ENCODE results near the gene ANKMY1. TPM values are rescaled to one million over a fixed set of nuclear protein-coding genes. Genes with fewer than 3 reads are reported as not detected.
A peak's percentile ranks its signal among the peaks of the same experiment; 100 is the strongest.

The ANKMY1 gene
- total and polyA plus RNA-seq, 2 of the 13 experiments (the other 11 are each of a cell fraction or from before 2014, with no cell fraction given) = 11.7 to 18.8 TPM

GRCh38 chr2:240481720-240482119 is 76.1 kb downstream of the ANKMY1 start:
- Histone ChIP-seq H3K36me3 (replicated peaks in 1 of 2; ENCODE audit: control insufficient read depth in 1 of 2, insufficient read depth in 2 of 2, low read length in 2 of 2) (peaks cover 0 to 1% of the 10 kb centered on the region in 2 experiments; a peak in 1 of 5 replicates), H3K79me2 (ENCODE audit: insufficient read depth, low read length) (no peaks in the 10 kb centered on the region), H3K9me3 (ENCODE audit: low read length) (no peaks in the 10 kb centered on the region), H3K27ac (ENCODE audit: extremely low read length, insufficient read depth, low read length) (no peak overlapping the region), H3K9ac (ENCODE audit: insufficient read depth, low read depth, low read length) (no peak overlapping the region), H3K4me1 (ENCODE audit: insufficient read depth, low read length) (no peaks in the 10 kb centered on the region), H3K27me3 (ENCODE audit: control insufficient read depth in 1 of 2, insufficient read depth in 2 of 2, low read length in 2 of 2) (no peaks in the 10 kb centered on the region), H3K4me3 (replicated peaks in 1 of 3; ENCODE audit: insufficient read depth in 1 of 3, low read depth in 2 of 3, low read length in 3 of 3) (no peak overlapping the region), H3K4me2 (ENCODE audit: low read depth, low read length) (no peak overlapping the region), H4K20me1 (ENCODE audit: insufficient read depth, low read length) (no peaks in the 10 kb centered on the region), H2AFZ (ENCODE audit: low read length) (no peak overlapping the region)
- TF ChIP-seq ZSCAN9 (CRISPR knock-in tag; IDR thresholded peaks at IDR 0.05; ENCODE audit: borderline replicate concordance) (no peak), ZNF576 (CRISPR knock-in tag; IDR thresholded peaks at IDR 0.05) (no peak), STAT5B (CRISPR knock-in tag; IDR thresholded peaks at IDR 0.05) (no peak), ZNF660 (CRISPR knock-in tag; IDR thresholded peaks at IDR 0.05; ENCODE audit: borderline replicate concordance, low read depth) (no peak), ZNF263 (CRISPR knock-in tag; IDR thresholded peaks at IDR 0.05) (no peak), ZNF674 (CRISPR knock-in tag; IDR thresholded peaks at IDR 0.05; ENCODE audit: low read depth) (no peak), ZBTB38 (CRISPR knock-in tag; IDR thresholded peaks at IDR 0.05) (no peak), ELF4 (CRISPR knock-in tag; IDR thresholded peaks at IDR 0.05; ENCODE audit: borderline replicate concordance) (no peak), ZNF121 (CRISPR knock-in tag; IDR thresholded peaks at IDR 0.05) (no peak), TEAD2 (CRISPR knock-in tag; IDR thresholded peaks at IDR 0.05) (no peak)
- TF ChIP-seq, protein P1, sequence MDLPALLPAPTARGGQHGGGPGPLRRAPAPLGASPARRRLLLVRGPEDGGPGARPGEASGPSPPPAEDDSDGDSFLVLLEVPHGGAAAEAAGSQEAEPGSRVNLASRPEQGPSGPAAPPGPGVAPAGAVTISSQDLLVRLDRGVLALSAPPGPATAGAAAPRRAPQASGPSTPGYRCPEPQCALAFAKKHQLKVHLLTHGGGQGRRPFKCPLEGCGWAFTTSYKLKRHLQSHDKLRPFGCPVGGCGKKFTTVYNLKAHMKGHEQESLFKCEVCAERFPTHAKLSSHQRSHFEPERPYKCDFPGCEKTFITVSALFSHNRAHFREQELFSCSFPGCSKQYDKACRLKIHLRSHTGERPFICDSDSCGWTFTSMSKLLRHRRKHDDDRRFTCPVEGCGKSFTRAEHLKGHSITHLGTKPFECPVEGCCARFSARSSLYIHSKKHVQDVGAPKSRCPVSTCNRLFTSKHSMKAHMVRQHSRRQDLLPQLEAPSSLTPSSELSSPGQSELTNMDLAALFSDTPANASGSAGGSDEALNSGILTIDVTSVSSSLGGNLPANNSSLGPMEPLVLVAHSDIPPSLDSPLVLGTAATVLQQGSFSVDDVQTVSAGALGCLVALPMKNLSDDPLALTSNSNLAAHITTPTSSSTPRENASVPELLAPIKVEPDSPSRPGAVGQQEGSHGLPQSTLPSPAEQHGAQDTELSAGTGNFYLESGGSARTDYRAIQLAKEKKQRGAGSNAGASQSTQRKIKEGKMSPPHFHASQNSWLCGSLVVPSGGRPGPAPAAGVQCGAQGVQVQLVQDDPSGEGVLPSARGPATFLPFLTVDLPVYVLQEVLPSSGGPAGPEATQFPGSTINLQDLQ (CRISPR knock-in tag; IDR thresholded peaks at IDR 0.05) = no peak
- TF ChIP-seq, protein P2, sequence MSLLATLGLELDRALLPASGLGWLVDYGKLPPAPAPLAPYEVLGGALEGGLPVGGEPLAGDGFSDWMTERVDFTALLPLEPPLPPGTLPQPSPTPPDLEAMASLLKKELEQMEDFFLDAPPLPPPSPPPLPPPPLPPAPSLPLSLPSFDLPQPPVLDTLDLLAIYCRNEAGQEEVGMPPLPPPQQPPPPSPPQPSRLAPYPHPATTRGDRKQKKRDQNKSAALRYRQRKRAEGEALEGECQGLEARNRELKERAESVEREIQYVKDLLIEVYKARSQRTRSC (CRISPR knock-in tag; IDR thresholded peaks at IDR 0.05; ENCODE audit: low read depth) = no peak
- TF ChIP-seq, protein P3, sequence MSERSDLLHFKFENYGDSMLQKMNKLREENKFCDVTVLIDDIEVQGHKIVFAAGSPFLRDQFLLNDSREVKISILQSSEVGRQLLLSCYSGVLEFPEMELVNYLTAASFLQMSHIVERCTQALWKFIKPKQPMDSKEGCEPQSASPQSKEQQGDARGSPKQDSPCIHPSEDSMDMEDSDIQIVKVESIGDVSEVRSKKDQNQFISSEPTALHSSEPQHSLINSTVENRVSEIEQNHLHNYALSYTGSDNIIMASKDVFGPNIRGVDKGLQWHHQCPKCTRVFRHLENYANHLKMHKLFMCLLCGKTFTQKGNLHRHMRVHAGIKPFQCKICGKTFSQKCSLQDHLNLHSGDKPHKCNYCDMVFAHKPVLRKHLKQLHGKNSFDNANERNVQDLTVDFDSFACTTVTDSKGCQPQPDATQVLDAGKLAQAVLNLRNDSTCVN (CRISPR knock-in tag; IDR thresholded peaks at IDR 0.05; ENCODE audit: borderline replicate concordance) = no peak
- TF ChIP-seq, protein P4, sequence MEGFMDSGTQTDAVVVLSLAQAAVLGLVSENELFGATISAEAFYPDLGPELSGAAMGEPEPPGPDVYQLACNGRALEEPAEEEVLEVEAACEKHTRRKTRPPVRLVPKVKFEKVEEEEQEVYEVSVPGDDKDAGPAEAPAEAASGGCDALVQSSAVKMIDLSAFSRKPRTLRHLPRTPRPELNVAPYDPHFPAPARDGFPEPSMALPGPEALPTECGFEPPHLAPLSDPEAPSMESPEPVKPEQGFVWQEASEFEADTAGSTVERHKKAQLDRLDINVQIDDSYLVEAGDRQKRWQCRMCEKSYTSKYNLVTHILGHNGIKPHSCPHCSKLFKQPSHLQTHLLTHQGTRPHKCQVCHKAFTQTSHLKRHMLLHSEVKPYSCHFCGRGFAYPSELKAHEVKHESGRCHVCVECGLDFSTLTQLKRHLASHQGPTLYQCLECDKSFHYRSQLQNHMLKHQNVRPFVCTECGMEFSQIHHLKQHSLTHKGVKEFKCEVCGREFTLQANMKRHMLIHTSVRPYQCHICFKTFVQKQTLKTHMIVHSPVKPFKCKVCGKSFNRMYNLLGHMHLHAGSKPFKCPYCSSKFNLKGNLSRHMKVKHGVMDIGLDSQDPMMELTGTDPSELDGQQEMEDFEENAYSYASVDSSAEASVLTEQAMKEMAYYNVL (CRISPR knock-in tag; IDR thresholded peaks at IDR 0.05; ENCODE audit: borderline replicate concordance) = no peak
- no TSS peak for BruUV-seq (replicated peaks)
- intact Hi-C loops (cut with micrococcal nuclease; ENCODE audit: unreplicated experiment) (no loop called here), in situ Hi-C loops (cut with HindIII; ENCODE audit: extremely low pct_ligation_motif_present, low pct_unique_long_range_greater_than_20kb) (no loop called here)
- no peak for FAIRE-seq
- 100% methylated on average over 1 of the region's 5 CpGs for WGBS (ENCODE audit: low lambda C conversion rate)
- ChIA-PET POLR2A (no interaction called here), CTCF (ENCODE audit: low intra/inter-chr PET ratio, low total read pairs) (no interaction called here)
- ATAC-seq = peak; percentile 22; the same call in 2 of the 3 replicates
- no peak for DNase-seq (ENCODE audit: low spot score)

Measured in HepG2 (cell line).